HG03095 (cell line): ENCODE results near the gene CFAP74.
"Not testable (repeated sequence)": the region's sequence is repeated elsewhere in the genome, so short reads cannot be mapped to it uniquely, and the experiment has no call there.

ENCODE experiments used
- ATAC-seq: cut with Tn5 transposase; IDR thresholded peaks from one replicate; pipeline ENCODE4 v1.9.1; 2021; ENCODE audit warnings: moderate library complexity; ENCODE audit not compliant: unreplicated experiment

The CFAP74 gene

GRCh38 chr1:1883890-1884289 lies 119.7 kb downstream of the CFAP74 start:
- not testable (repeated sequence) for ATAC-seq

GRCh38 chr1:1883092-1883873 lies 120.3 kb downstream of the CFAP74 start:
- no peak for ATAC-seq

DNA sequence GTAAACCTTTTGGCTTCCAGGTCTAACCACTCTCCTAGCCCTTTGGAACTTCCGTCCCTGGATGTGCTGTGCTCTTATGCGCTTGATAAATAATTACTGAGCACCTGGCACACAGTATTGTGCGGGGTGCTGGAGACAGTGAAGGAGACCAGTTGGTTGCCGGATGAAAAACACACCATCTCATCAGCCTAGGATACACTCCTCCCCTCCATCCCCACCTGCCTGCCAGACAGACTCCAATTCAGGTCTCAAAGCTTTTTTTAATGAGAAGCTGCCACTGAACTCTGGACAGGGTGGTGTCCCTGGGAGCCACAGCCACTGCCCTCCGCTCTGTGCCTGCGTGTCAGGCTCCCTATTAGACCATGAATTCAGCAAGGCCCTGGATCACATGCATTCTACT lies 121.9 kb downstream of the CFAP74 start:
- ATAC-seq, result no peak

- no peak for ATAC-seq
Observed at GRCh38 chr1:1880617-1881312, 122.8 kb downstream of the CFAP74 start.

DNA sequence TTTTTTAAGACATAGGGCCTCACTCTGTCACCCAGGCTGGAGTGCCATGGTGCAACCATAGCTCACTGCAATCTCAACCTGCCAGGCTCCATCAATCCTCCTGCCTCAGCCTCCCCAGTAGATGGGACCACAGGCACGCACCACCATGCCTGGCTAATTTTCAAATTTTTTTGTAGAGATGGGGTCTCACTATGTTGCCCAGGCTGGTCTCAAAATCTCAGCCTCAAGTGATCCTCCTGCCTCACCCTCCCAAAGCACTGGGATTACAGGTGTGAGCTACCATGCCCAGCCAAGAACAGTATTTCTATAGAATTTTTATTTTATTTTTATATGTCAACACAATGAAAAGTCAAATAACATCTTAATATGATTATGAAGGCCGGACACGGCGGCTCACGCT lies 123.6 kb downstream of the CFAP74 start:
- ATAC-seq, result no peak

- ATAC-seq, result no peak
Observed at GRCh38 chr1:1877865-1878436, 125.6 kb downstream of the CFAP74 start.

GRCh38 chr1:1876335-1876930 lies 127.2 kb downstream of the CFAP74 start:
- no peak for ATAC-seq

- no peak for ATAC-seq
Observed at GRCh38 chr1:1875932-1876331, 127.7 kb downstream of the CFAP74 start.

DNA sequence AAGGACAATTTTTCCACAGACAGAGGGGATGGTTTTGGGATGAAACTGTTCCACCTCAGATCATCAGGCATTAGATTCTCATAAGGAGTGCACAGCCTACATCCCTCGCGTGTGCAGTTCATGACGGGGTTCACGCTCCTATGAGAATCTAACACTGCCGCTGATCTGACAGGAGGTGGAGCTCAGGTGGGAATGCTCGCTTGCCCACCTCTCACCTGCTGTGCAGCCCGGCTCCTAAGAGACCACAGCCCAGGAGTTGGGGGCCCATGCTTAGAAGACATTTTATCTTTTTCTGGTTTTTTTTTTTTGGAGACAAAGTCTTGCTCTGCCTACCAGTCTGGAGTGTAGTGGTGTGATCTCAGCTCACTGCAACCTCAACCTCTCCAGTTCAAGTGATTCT lies 128.7 kb downstream of the CFAP74 start:
- ATAC-seq, result no peak

GRCh38 chr1:1873186-1873585 lies 130.4 kb downstream of the CFAP74 start:
- no peak for ATAC-seq

DNA sequence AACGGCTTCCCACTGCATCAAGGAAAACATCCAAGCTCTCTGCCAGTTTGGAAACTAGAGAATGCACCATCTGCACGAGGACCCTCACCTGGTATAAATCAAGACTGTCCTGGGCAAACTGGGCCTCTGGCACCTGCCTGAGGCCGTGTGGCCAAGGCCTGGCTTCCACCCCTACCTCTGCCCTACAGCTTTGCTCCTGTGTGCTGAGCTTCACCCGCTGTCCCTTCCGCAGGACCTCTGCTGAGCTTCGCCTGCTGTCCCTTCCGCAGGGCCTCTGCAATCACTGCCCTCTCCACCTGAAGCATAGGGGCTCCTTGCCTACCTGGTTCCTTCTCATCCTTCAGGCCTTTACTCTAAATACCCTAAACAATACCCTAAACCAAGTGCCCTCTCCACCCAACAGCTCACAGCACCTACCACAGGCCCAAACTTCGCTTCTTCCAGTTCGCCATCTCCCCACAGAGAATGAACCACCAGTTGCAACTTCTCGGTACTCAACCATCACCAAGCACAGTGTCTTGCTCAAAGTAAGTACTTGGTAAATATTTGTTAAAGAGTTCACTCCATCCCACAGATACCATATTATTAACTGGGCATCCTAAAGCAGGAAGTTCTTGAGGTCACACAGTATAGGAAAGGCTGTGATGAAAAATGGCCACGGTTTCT lies 131.1 kb downstream of the CFAP74 start:
- no peak for ATAC-seq
